NT2/D1 (cell line): ENCODE data around the gene CARD11.

Experiments
- DNase-seq: peaks from one replicate; pipeline ENCODE4 v3.0.0-alpha.2; 2011; ENCODE audit warnings: low read depth, low spot score
- H3K27me3 ChIP-seq: 2 replicates; pipeline ENCODE4 v1.6.0; 2011; ENCODE audit warnings: mild to moderate bottlenecking; ENCODE audit not compliant: insufficient read length, insufficient read depth
- H3K36me3 ChIP-seq: 2 replicates; pipeline ENCODE4 v1.6.1; 2011; ENCODE audit warnings: mild to moderate bottlenecking, low read length, mixed read lengths; ENCODE audit not compliant: insufficient read depth, insufficient read length
- H3K4me1 ChIP-seq: 2 replicates; pipeline ENCODE4 v1.5.1; 2011; ENCODE audit not compliant: insufficient read depth, insufficient read length
- H3K4me3 ChIP-seq: 2 replicates; pipeline ENCODE4 v1.5.1; 2011; ENCODE audit warnings: low read depth; ENCODE audit not compliant: insufficient read length
- H3K9ac ChIP-seq: 2 replicates; pipeline ENCODE4 v1.6.0; 2011; ENCODE audit warnings: low read depth; ENCODE audit not compliant: insufficient read length
- H3K9me3 ChIP-seq: 2 replicates; pipeline ENCODE4 v1.5.1; 2011; ENCODE audit warnings: mild to moderate bottlenecking, low read length; ENCODE audit not compliant: insufficient read depth
- SUZ12 ChIP-seq: IDR thresholded peaks from 2 replicates; pipeline ENCODE4 v1.6.1; 2011; ENCODE audit not compliant: insufficient read length, insufficient read depth; ENCODE audit errors: extremely low read depth
- YY1 ChIP-seq: IDR thresholded peaks from 2 replicates; pipeline ENCODE4 v1.6.1; 2011; ENCODE audit not compliant: insufficient read length, insufficient read depth
- ZNF274 ChIP-seq: IDR thresholded peaks from 2 replicates; pipeline ENCODE4 v1.6.1; 2011; ENCODE audit warnings: mild to moderate bottlenecking, low read depth, low read length

CARD11 gene

GRCh38 chr7:2906197-2906931 is 137.3 kb downstream of the CARD11 start:
- H3K4me1 ChIP-seq = peaks cover 2% of the 10 kb centered on the region
- H3K36me3 ChIP-seq = peaks cover 5% of the 10 kb centered on the region
- no peak overlapping the region for H3K4me3 ChIP-seq
- H3K27me3 ChIP-seq = no peaks in the 10 kb centered on the region
- H3K9ac ChIP-seq = no peak overlapping the region
- no peaks in the 10 kb centered on the region for H3K9me3 ChIP-seq
- TF ChIP-seq ZNF274 (no peak), SUZ12 (no peak), YY1 (no peak)
- no peak for DNase-seq

DNA sequence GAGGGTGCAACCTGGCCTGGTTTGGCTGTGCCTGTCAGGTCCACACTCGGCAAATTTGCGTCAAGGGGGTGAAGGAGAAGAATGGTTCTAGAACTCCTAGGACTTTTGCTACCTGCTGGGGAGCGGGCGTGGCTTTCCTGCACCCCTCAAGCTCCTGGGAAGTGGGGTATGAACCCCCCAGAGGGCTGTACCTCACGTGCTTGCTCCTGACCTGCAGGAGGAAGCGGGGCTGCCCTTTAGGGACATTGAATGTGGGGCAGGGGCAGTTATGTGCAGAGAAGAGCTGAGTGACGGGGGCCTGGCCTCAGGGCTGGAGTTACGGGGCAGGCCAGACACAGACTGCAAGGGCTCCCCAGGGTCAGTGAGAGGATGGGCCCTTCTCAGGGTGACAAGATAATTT is 138.2 kb downstream of the CARD11 start:
- TF ChIP-seq YY1 = no peak
- no peak for TF ChIP-seq SUZ12
- no peak for TF ChIP-seq ZNF274
- DNase-seq = no peak

GRCh38 chr7:2905027-2905426 is 138.6 kb downstream of the CARD11 start:
- Histone ChIP-seq H3K27me3 (no peaks in the 10 kb centered on the region), H3K36me3 (peaks cover 5% of the 10 kb centered on the region)

More for the DNA sequence above, 138.2 kb downstream of the CARD11 start:
- H3K4me3 ChIP-seq = no peak overlapping the region
- no peaks in the 10 kb centered on the region for H3K27me3 ChIP-seq
- no peaks in the 10 kb centered on the region for H3K9me3 ChIP-seq
- no peak overlapping the region for H3K9ac ChIP-seq
- H3K36me3 ChIP-seq = peaks cover 5% of the 10 kb centered on the region
- H3K4me1 ChIP-seq = peaks cover 2% of the 10 kb centered on the region

GRCh38 chr7:2904202-2904601 is 139.5 kb downstream of the CARD11 start:
- Histone ChIP-seq H3K36me3 (no peaks in the 10 kb centered on the region), H3K4me1 (peaks cover 2% of the 10 kb centered on the region), H3K9ac (no peak overlapping the region), H3K27me3 (no peaks in the 10 kb centered on the region), H3K9me3 (no peaks in the 10 kb centered on the region), H3K4me3 (no peak overlapping the region)
- TF ChIP-seq YY1 (no peak), SUZ12 (no peak), ZNF274 (no peak)
- DNase-seq = no peak

More at GRCh38 chr7:2905027-2905426, 138.6 kb downstream of the CARD11 start:
- no peak for DNase-seq
- Histone ChIP-seq H3K4me1 (peaks cover 2% of the 10 kb centered on the region), H3K4me3 (no peak overlapping the region), H3K9ac (no peak overlapping the region), H3K9me3 (no peaks in the 10 kb centered on the region)
- TF ChIP-seq ZNF274 (no peak), SUZ12 (no peak), YY1 (no peak)

DNA sequence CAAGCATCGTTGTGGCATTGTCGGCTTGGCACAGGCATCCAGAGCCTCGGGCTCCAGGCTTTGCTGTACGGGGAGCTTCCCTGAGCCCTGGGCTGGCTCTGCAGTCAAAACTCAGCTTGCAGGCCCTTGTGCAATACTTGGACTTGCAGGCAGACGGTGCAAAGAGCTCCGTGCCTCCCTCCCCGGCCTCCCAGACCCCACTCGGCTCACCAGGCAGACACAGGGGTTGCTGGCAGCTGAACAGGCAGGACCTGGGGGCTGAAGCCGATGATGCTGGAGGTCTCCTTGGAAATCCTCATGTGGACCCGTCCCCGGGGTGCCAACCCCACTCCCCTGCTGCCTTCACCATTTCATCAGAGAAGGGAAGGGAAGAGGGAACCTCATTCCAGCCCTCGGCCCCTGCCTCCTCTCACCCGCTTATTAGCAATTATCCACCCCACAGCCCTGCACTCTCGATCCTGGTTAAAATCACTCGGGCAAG is 139.9 kb downstream of the CARD11 start:
- Histone ChIP-seq H3K36me3 (no peaks in the 10 kb centered on the region), H3K9me3 (no peaks in the 10 kb centered on the region), H3K27me3 (no peaks in the 10 kb centered on the region), H3K4me3 (no peak overlapping the region), H3K9ac (no peak overlapping the region), H3K4me1 (peaks cover 2% of the 10 kb centered on the region)
- DNase-seq = no peak
- TF ChIP-seq ZNF274 (no peak), YY1 (no peak), SUZ12 (no peak)

DNA sequence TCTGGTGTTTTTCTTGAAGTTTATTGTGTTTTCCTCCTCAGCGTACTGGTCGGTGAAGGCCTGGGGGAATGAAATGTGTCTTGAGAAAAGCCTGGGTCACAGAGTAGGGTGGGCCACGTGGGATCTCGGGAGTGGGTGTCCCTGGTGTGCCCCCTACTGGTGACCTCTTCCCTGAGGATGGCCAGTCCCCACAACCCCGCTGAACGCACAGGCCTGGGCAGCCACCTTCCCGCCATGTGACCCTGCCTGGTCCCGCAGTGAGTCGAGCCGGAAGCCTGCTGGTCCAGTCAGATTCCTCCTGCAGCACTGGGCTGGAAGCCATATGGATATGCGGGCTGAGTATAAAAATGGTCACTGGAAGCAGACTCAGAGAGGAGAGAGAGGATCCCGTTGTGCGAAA is 146.6 kb downstream of the CARD11 start:
- H3K9ac ChIP-seq = no peak overlapping the region
- no peaks in the 10 kb centered on the region for H3K4me1 ChIP-seq
- no peaks in the 10 kb centered on the region for H3K27me3 ChIP-seq
- no peak overlapping the region for H3K4me3 ChIP-seq
- no peaks in the 10 kb centered on the region for H3K9me3 ChIP-seq
- TF ChIP-seq SUZ12 = no peak
- TF ChIP-seq YY1 = no peak
- no peak for TF ChIP-seq ZNF274
- DNase-seq = no peak
- H3K36me3 ChIP-seq = no peaks in the 10 kb centered on the region

GRCh38 chr7:2896131-2896530 is 147.5 kb downstream of the CARD11 start:
- Histone ChIP-seq H3K9ac (no peak overlapping the region), H3K27me3 (no peaks in the 10 kb centered on the region), H3K36me3 (no peaks in the 10 kb centered on the region), H3K4me1 (no peaks in the 10 kb centered on the region), H3K9me3 (no peaks in the 10 kb centered on the region), H3K4me3 (no peak overlapping the region)
- DNase-seq = no peak
- TF ChIP-seq YY1 (no peak), SUZ12 (no peak), ZNF274 (no peak)
